ENCODE results near the gene ETAA1. TPM values are rescaled to one million over a fixed set of nuclear protein-coding genes. Genes with fewer than 3 reads are reported as not detected.

Gene ETAA1
- total and polyA plus RNA-seq, 2 of the 13 experiments (the other 11 are each of a cell fraction or from before 2014, with no cell fraction given): 9.1 to 16.2 TPM

DNA sequence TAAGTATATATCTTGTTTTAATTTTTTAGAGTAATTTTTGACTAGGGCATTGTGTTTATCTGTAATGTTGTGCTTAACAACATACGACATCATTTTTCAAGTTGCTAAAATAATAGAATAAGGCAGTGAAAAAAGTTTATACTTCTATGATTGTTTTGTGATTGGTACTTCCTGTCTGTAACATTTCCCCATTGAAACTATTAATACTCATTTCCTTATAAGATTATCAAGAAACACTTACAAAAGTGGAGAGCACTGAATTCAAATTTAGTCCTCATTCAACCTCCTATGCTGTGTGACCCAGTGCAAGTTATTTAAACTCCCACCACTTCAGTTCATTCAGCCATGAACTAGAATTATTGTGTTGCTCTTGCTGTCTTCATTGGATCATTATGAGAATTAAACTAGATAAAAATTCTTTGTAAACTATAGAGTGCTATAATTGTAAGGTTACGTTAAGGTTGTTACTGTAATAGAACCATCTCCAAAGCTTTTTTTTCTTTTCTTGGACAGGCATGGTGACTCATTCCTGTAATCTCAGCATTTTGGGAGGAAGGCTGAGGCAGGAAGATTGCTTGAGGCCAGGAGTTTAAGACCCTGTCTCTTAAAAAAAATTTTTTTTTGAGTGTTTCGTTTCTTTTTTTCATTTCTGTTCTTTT lies 2.8 kb downstream of the ETAA1 start (continued):
- TF ChIP-seq MAX (IDR thresholded peaks at IDR 0.05): no peak
- TF ChIP-seq GATAD1 (CRISPR knock-in tag; IDR thresholded peaks at IDR 0.05): no peak
- no peak for TF ChIP-seq CBX2 (IDR thresholded peaks at IDR 0.05; ENCODE audit: low read depth, low read length)
- TF ChIP-seq CBX2 (CRISPR knock-in tag; IDR thresholded peaks at IDR 0.05; ENCODE audit: low read depth): no peak

DNA sequence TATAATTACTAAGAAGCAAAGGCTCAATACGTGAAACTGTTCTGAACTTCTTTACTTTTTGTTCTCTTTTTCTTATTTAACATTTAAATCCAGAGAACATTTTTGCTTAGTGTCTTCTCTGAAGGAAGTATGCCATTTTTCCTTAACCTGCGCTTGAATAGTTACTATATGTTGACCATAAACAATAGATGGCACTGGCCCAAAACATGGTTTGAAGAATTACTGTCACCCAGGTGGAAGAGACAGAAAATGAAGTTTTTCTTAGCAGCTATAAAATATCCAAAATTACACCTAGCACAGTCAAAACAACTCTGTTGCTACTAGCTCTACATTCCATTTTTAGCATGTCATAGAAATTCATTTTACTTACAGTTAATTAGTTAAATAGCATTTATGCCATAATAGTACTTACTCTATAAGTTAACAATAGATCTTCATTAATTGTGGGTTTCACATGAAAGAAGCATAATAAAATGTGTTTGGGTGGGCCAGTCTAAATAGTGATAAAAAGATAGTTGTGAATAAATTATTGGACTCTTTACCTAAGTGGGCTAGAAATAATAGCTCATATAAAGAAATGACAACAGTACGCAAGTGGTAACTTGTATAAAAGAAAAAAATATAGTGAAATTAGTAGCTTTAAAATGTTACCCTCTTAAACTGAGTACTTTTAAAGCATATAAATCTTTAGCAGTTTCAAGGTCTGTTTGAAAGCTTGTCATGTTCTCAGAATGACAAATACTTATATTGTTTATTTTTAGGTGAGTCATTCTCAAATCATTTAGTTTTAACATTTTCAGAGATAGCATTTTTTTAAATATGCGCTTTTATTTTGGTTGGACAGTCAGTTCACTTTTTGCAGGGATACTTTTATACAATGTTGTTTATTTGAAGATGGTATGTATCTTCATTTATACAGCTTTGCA lies 3.7 kb downstream of the ETAA1 start:
- H3K9me3 ChIP-seq (ENCODE audit: low read length): no peaks in the 10 kb centered on the region
- ATAC-seq: no peak
- no peak overlapping the region for H3K4me3 ChIP-seq (replicated peaks in 1 of 3; ENCODE audit: insufficient read depth in 1 of 3, low read depth in 2 of 3, low read length in 3 of 3)
- no TSS peak for BruUV-seq (replicated peaks)
- H3K9ac ChIP-seq (ENCODE audit: insufficient read depth, low read depth, low read length): no peak overlapping the region
- TF ChIP-seq CSRNP1 (CRISPR knock-in tag; IDR thresholded peaks at IDR 0.05) (no peak), ZNF282 (IDR thresholded peaks at IDR 0.05; ENCODE audit: partially characterized antibody) (no peak), PBX2 (CRISPR knock-in tag; IDR thresholded peaks at IDR 0.05) (no peak), TSC22D2 (CRISPR knock-in tag; IDR thresholded peaks at IDR 0.05; ENCODE audit: borderline replicate concordance) (no peak), ZNF766 (CRISPR knock-in tag; IDR thresholded peaks at IDR 0.05; ENCODE audit: borderline replicate concordance) (no peak), CHD2 (IDR thresholded peaks at IDR 0.05; ENCODE audit: low read depth, low read length) (no peak), SRY (CRISPR knock-in tag; IDR thresholded peaks at IDR 0.05) (no peak), ATF7-NPFF (CRISPR knock-in tag; IDR thresholded peaks at IDR 0.05; ENCODE audit: low read depth) (no peak), NRL (CRISPR knock-in tag; IDR thresholded peaks at IDR 0.05; ENCODE audit: borderline replicate concordance) (no peak), HNF4G (IDR thresholded peaks at IDR 0.05; ENCODE audit: borderline replicate concordance, low read depth, low read length) (no peak), HNF4G (CRISPR knock-in tag; IDR thresholded peaks at IDR 0.05; ENCODE audit: borderline replicate concordance, low read depth) (no peak)
- TF ChIP-seq, protein P1, sequence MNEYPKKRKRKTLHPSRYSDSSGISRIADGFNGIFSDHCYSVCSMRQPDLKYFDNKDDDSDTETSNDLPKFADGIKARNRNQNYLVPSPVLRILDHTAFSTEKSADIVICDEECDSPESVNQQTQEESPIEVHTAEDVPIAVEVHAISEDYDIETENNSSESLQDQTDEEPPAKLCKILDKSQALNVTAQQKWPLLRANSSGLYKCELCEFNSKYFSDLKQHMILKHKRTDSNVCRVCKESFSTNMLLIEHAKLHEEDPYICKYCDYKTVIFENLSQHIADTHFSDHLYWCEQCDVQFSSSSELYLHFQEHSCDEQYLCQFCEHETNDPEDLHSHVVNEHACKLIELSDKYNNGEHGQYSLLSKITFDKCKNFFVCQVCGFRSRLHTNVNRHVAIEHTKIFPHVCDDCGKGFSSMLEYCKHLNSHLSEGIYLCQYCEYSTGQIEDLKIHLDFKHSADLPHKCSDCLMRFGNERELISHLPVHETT (CRISPR knock-in tag; conservative IDR thresholded peaks at IDR 0.05): no peak
- TF ChIP-seq, protein P2, sequence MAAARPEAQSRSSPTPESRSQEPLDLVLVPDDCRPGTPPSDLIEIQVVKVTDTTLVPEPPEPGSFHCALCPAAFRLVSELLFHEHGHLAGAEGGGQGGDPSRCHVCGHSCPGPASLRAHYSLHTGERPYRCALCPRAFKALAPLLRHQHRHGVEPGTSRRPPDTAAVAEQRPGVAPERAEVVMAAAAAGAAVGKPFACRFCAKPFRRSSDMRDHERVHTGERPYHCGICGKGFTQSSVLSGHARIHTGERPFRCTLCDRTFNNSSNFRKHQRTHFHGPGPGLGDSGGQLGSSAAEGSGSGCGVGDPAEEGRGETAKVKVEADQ (CRISPR knock-in tag; IDR thresholded peaks at IDR 0.05; ENCODE audit: borderline replicate concordance): no peak
- no peak overlapping the region for H3K4me2 ChIP-seq (ENCODE audit: low read depth, low read length)
- CTCF ChIA-PET (ENCODE audit: low intra/inter-chr PET ratio, low total read pairs): no interaction called here
- no peak overlapping the region for H2AFZ ChIP-seq (ENCODE audit: low read length)
- no peak for FAIRE-seq
- H3K36me3 ChIP-seq (replicated peaks in 1 of 2; ENCODE audit: control insufficient read depth in 1 of 2, insufficient read depth in 2 of 2, low read length in 2 of 2): peaks cover 0 to 25% of the 10 kb centered on the region in 2 experiments
- no peaks in the 10 kb centered on the region for H4K20me1 ChIP-seq (ENCODE audit: insufficient read depth, low read length)
- H3K27ac ChIP-seq (ENCODE audit: extremely low read length, insufficient read depth, low read length): no peak overlapping the region
- H3K79me2 ChIP-seq (ENCODE audit: insufficient read depth, low read length): peaks cover 8% of the 10 kb centered on the region
- POLR2A ChIA-PET: no interaction called here
- DNase-seq (ENCODE audit: low spot score): peak; percentile 21
- H3K27me3 ChIP-seq (ENCODE audit: control insufficient read depth in 1 of 2, insufficient read depth in 2 of 2, low read length in 2 of 2): no peaks in the 10 kb centered on the region; a peak in 1 of 5 replicates
- 96% methylated on average over 4 of the region's 4 CpGs for WGBS (ENCODE audit: low lambda C conversion rate)
- H3K4me1 ChIP-seq (ENCODE audit: insufficient read depth, low read length): peaks cover 29% of the 10 kb centered on the region
- intact Hi-C loops (cut with micrococcal nuclease; ENCODE audit: unreplicated experiment): no loop called here
- in situ Hi-C loops (cut with HindIII; ENCODE audit: extremely low pct_ligation_motif_present, low pct_unique_long_range_greater_than_20kb): no loop called here

All from HepG2 (cell line).